ENCODE results near the gene RDH5.

The RDH5 gene

GRCh38 chr12:55696796-55697462, 23.3 kb upstream of the RDH5 start:
- no peak for DNase-seq

- no peak for DNase-seq
Observed at GRCh38 chr12:55697686-55698085, 22.5 kb upstream of the RDH5 start.

- no peak for DNase-seq
Observed at GRCh38 chr12:55698241-55698955, 21.8 kb upstream of the RDH5 start.

GRCh38 chr12:55698965-55699364, 21.2 kb upstream of the RDH5 start:
- no peak for DNase-seq

GRCh38 chr12:55699471-55700055, 20.6 kb upstream of the RDH5 start:
- no peak for DNase-seq

- DNase-seq: no peak
Observed at GRCh38 chr12:55700255-55701018, 19.8 kb upstream of the RDH5 start.

GRCh38 chr12:55702861-55703260, 17.3 kb upstream of the RDH5 start:
- DNase-seq: no peak

GRCh38 chr12:55703288-55703687, 16.9 kb upstream of the RDH5 start:
- no peak for DNase-seq

- DNase-seq: no peak
Observed at GRCh38 chr12:55703901-55704761, 16.1 kb upstream of the RDH5 start.

GRCh38 chr12:55704824-55705718, 15.1 kb upstream of the RDH5 start:
- DNase-seq: no peak

- no peak for DNase-seq
Observed at GRCh38 chr12:55705782-55706402, 14.3 kb upstream of the RDH5 start.

- no peak for DNase-seq
Observed at GRCh38 chr12:55706568-55707218, 13.5 kb upstream of the RDH5 start.

- DNase-seq: no peak
Observed at GRCh38 chr12:55707219-55707671, 12.9 kb upstream of the RDH5 start.

- DNase-seq: no peak
Observed at GRCh38 chr12:55707841-55708694, 12.1 kb upstream of the RDH5 start, which contains the start of gene ITGA7. Gene ITGA7 (minus strand): TSS chr12:55707904. CDS start chr12:55707682, 222 bp downstream.

- DNase-seq: no peak
Observed at GRCh38 chr12:55708695-55709233, 11.4 kb upstream of the RDH5 start.

- no peak for DNase-seq
Observed at GRCh38 chr12:55711786-55712553, 8.2 kb upstream of the RDH5 start.

- DNase-seq: no peak
Observed at GRCh38 chr12:55712700-55713415, 7.3 kb upstream of the RDH5 start.
